Measurements from ENCODE around the gene PRR23A.
"Not testable (repeated sequence)": the region's sequence is repeated elsewhere in the genome, so short reads cannot be mapped to it uniquely, and the experiment has no call there.

PRR23A gene

DNA sequence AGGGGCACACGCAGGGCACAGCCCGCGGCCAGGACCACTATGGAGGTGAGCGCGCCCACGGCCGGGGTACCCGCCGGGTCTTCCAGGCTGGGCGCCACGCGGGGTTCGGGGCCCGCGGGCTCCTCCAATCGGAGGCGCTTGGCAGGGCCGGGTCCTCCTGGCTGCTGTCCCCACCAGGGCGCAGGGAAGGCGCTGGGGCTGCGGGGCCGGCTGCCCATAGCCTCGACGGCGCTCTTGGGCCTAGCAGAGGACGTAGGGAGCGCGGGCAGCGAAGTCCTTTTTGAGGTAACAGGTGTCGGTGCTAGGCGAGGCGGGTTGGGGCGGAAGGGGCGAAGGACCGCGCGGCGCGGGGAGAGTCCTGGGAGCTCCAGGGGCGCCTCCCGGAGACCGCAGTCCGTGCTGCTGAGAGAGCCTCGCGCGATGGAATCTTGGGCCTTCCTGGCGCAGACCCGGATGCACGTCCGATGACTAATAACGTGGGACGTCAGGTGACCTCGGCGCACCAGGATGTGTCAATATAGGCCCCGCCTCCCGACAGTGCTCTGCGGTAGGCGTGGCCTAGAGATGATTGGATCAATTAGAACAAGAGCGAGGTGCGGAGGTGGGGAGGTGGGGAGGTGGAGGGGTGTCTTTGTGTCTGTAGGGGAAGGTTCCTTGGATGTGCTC lies at the start of gene PRR23A:
TSS of gene PRR23A (minus strand) at position 218 of the 666 bp plus-strand sequence. CDS start at position 218, 0 bp downstream.
- DNase-seq = no peak

GRCh38 chr3:139052802-139053600 lies 46.9 kb upstream of the PRR23A start:
- no peak for DNase-seq

- DNase-seq = no peak
Measured at GRCh38 chr3:139044366-139045210, 38.5 kb upstream of the PRR23A start, which contains the start of gene PRR23C. Gene PRR23C, minus strand, starts transcription at chr3:139044892. Its CDS starts 272 bp downstream, at chr3:139044620.

GRCh38 chr3:139043554-139044365 lies 37.7 kb upstream of the PRR23A start:
- no peak for DNase-seq

DNA sequence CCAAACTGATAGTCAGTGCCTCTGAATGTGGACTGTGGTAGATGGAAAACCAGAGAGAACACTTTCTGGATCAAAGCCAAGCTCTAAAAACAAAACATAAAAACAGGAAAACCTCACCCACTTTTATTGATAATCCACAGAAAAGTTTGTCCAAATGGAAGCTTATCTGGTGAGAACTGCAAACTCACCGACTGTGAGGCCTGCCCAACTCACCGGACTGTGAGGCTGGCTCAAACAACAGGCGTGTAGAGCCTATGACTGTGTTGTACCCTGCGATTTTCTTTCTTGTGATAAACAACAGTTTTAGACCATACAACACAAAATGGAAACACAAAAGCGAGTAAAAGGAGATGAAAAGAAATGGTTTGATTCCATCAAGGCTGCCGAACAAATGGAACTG lies 31.4 kb upstream of the PRR23A start:
- DNase-seq = no peak

DNA sequence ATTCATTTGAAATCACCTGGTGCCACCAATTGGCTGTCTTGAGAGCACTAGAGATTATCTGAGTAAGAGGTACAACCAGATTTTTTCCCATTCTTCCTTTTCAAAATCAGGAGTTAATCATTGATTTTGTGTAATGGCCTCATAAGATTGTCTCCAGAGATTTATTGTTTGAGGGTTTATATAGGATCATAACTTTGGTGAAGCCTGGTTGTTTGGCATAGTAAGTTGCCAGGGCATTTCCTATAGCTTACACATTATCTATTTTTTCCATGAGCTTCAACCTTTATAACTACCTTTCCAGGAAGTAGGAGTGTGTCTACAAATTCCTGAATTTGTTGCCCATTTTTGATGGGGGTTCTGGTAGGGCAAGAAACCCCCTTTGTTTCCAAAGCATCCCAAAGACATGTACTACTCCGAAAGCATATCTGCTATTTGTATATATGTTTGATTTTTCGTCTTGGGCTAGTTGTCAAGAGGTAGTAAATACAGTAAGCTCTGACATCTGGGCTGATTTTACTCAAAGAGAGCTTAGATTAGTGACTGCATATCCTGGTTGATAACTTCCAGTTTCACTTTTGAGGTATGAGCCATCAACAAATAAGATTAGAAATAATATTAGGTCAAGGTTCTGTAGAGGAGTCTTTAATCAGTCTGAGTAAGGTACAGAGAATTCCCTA lies 26.4 kb upstream of the PRR23A start:
- no peak for DNase-seq

DNA sequence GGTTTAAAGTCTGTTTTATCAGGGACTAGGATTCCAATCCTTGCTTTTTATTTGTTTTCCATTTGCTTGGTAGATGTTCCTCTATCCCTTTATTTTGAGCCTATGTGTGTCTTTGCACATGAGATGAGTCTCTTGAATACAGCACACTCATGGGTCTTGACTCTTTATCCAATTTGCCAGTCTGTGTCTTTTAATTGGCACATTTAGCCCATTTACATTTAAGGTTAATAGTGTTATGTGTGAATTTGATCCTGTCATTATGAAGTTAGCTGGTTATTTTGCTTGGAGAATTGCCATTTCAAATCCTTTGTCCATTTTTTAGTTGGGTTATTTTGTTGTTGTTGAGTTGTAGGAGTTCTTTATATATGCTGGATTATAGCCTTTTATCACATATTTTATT lies 24.5 kb upstream of the PRR23A start:
- not testable (repeated sequence) for DNase-seq

- no peak for DNase-seq
Measured at GRCh38 chr3:139024968-139025367, 18.9 kb upstream of the PRR23A start.

- no peak for DNase-seq
Measured at GRCh38 chr3:139020868-139021234, 14.8 kb upstream of the PRR23A start, which contains the start of gene PRR23B. Gene PRR23B, minus strand, starts transcription at chr3:139020926. Its CDS starts 265 bp downstream, at chr3:139020661.

DNA sequence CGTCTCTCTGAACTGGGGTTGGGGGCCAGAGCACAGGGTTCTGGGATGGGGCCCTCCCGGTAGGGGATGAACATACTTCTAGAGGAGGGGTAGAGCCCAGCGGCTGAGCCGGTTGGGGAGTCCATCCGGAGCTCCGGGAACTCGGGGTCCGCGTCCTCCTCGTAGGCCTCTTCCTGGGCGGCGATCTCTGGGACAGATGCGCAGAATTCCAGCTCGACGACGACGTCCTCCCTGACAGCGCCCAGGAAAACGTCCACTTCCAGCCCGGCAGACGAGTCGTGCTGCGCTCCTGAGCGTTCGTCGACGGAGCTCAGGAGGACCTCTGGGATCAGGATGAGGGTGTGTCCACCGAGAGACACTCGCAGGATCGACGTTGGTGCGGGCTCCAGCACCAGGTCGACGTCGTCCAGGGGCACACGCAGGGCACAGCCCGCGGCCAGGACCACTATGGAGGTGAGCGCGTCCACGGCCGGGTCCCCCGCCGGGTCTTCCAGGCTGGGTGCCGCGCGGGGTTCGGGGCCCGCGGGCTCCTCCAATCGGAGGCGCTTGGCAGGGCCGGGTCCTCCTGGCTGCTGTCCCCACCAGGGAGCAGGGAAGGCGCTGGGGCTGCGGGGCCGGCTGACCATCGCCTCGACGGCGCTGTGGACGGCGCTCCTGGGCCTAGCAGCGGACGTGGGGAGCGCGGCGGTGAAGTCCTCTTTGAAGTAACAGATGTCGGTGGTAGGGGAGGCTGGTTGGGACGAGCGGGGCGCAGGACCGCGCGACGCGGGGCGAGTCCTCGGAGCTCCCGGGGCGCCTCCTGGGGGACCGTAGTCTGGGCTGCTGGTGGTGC lies 14.2 kb upstream of the PRR23A start:
- DNase-seq = no peak

DNA sequence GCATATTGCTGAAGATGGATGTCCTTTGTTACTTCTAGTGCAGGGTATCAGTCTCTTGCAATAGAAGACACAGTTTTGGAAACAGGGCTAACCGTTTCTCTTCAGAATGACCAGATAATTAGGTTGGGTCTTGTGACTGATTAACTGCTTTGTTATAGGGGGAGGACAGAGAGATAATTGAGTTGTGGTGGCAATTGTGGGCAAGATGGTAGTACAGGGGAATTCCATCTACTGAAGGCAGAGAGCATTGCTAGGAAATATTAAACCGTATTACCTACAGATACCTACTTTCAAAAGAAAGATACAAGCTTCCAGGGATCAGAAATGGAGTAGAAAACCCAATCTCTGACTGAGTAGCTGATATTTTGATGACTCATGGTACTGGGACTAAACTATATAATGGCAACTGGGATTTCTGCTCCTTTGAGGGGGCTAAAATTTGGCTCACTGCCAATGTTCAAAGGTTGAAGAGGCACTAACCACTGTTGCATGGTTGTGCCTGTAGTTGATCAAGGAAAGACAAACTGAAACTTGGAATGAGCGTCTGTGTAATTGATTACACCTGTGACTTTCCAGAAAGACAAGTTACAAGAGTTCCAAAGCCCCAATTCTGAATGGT lies 10.5 kb upstream of the PRR23A start:
- no peak for DNase-seq

GRCh38 chr3:139005356-139005993 lies 593 bp downstream of the PRR23A start:
- DNase-seq = no peak

GRCh38 chr3:138995706-138996105 lies 10.4 kb downstream of the PRR23A start:
- no peak for DNase-seq

DNA sequence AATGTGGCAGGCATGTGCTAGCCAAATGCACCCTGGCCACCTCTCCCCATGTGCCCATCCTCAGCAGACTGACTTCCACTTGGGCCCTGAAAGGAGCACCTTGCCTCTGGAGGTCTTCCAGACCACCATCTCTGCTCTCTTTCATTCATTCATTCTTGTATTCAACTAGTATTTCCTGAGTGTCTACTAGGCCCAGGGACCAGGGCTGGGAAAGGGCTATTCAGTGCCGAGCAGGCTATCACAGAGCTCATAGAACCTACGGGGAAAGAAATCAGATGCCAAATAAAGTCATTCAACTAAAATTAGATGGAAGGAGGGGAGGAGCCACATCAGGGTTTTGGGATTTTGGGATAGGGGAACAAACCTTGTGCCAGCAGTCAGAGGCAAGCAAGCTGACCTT lies 18.9 kb downstream of the PRR23A start:
- no peak for DNase-seq

DNA sequence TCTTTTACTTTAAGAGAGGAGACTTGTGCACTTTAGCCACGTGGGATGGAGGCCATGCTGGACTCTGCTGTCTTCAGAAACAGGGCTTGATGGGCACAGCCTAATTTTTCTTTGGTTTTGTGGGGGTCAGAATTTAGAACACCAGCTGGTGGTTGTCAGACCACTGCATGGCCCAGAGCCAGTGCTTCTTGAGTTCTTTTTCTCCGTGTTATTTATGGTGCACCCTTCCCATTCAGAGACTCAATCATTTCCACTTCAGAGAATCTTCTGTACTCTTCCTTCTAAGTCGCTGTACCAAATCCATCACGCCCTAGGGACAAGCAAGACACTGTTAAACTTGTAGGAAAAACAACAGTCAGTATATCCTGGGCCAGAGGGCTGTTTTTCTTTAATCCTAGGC lies 20.1 kb downstream of the PRR23A start:
- no peak for DNase-seq

GRCh38 chr3:138984816-138985215 lies 21.3 kb downstream of the PRR23A start:
- DNase-seq = no peak

DNA sequence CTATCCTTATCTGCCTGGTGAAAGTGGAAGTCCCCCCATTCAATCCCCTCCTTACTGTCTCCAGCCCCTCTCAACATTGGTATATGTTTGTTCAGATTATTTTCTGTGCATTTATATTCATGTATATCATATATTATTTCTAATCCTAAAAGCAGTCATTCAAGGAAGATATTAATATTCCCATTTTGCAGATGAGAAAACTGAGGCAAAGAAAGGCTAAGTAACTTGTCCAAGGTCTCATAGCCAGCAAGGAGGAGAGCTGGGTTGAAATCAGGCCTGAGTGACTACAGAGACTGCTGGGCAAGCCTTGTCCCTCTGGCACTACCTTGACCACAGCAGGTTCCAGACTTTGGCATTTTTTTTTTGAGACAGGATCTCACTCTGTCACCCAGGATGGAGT lies 30.0 kb downstream of the PRR23A start:
- DNase-seq = no peak

GRCh38 chr3:138975351-138975750 lies 30.7 kb downstream of the PRR23A start:
- no peak for DNase-seq

- DNase-seq = no peak
Measured at GRCh38 chr3:138974462-138974861, 31.6 kb downstream of the PRR23A start.

GRCh38 chr3:138972941-138973340 lies 33.1 kb downstream of the PRR23A start:
- no peak for DNase-seq

All from KG1 (cell line).